Brain pericyte (primary cell): ENCODE measurements around the gene KCTD10.
"Not testable (repeated sequence)": the region's sequence is repeated elsewhere in the genome, so short reads cannot be mapped to it uniquely, and the experiment has no call there.

Source experiments
- DNase-seq: peaks from one replicate; pipeline ENCODE4 v3.0.0-alpha.2; 2012; ENCODE audit warnings: low read depth, low spot score

Gene KCTD10

DNA sequence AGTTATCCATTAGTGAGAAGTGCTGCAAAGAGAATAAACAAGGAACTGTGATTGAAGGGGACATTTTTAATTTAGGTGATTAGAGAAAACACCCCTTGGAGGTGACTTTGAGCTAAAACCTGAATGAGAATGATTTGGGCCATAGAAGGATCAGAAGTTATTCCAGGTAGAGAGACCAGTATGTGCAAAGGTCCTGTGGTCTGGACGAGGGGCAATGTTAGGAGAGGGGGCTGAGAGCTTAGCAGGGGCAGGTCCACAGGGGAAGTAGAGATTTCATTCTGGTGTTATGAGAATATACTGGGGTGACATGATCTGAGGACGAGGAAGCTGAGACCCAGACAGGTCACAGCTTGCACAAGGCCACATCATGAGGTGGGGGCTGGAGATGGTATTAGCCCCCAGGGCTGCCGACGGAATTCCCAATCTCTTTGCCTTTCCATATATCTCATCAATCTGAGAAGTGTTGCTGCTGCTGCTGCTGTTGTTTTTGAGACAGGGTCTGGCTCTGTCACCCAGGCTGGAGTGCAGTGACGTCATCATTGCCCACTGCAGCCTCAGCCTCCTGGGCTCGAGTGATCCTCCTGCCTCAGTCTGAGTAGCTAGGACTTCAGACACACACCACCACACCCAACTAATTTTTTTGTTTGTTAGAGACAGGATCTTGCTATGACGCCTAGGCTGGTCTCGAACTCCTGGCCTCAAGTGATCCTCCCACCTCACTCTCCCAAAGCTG, 55.6 kb downstream of the KCTD10 start:
- DNase-seq, result no peak

GRCh38 chr12:109418848-109419480, 58.1 kb downstream of the KCTD10 start:
- no peak for DNase-seq

GRCh38 chr12:109406147-109406546, 71.0 kb downstream of the KCTD10 start:
- not testable (repeated sequence) for DNase-seq

DNA sequence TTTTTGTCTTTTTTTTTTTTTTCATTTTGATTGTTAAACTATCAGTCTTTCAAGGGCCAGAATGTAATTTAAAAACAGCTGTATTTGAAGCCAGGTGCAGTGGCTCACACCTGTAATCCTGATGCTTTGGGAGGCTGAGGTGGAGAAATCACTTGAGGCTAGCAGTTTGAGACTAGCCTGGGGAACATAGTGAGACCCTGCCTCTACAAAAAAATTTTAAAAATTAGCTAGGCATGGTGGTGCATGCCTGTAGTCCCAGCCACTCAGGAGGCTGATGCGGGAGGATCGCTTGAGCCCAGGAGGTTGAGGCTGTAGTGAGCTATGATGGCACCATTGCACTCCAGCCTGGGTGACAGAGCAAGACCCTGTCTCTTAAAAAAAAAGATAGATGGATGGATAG, 72.3 kb downstream of the KCTD10 start:
- DNase-seq, result not testable (repeated sequence)
